ENCODE results near the gene MLPH. TPM values are rescaled to one million over a fixed set of nuclear protein-coding genes. Genes with fewer than 3 reads are reported as not detected.

Gene MLPH
- total RNA-seq, 1 donor from 2014 or later: 6.5 TPM

GRCh38 chr2:237603049-237603717, 116.1 kb downstream of the MLPH start:
- no peak for DNase-seq

DNA sequence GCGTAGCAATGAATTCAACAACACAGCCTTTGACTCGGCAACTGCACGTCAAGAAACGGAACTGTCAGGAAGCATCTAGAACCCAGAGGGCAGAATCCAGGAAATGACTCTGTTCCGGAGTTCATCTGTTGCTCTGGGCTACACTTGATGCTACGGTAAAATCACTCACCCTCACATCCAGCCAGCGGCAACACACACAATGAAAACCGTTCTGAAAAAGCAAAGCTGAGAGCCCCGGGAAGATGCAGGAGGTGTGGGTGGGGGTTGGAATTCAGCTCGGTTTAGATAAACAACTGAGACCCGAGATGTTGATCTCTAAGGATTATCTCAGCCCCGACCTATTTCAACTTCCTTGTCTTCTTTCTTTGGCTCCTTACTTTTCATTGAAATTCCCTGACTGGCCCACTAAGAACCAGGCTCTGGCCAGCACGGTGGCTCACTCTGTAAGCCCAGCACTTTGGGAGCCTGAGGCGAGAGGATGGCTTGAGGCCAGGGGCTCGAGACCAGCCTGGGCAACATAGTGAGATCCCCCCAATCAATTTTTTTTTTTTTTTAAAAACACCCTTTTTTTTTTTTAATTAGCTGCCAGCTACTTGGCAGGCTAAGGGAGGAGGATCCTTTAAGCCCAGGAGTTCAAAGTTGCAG, 116.8 kb downstream of the MLPH start:
- DNase-seq: peak; percentile 74

DNA sequence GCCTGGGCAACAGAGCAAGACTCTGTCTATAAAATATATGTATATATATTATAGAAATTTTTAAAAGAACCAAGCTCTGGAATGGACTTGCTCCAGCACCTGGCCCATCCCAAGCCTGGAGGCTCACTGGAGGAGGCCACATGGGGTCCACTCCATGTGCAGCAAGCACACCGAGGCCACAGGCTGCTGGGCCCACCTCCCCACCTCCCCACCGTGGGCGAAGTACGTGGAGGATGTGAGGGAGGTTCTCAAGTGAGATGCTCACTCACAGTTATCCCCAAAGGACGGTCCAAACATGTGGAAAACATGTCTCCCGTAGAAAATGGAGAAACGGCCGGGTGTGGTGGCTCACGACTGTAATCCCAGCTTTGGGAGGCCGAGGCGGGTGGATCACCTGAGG, 117.3 kb downstream of the MLPH start:
- DNase-seq: no peak

Small RNA genes within 50 kb of the gene (small RNA-seq; reads per million reads assigned to genes)
- not detected for gene MIR6811 (ENCODE audit: low replicate concordance)
- gene RNU6-1140P (ENCODE audit: low replicate concordance): not detected

Other genes with a start within 250 kb of the MLPH start
- 637 TPM for gene COL6A3, start 73.1 kb upstream of the MLPH start, total RNA-seq
- gene PRLH, start 79.3 kb downstream of the MLPH start, total RNA-seq: not detected
- 0.59 TPM for gene RAB17, start 103.5 kb downstream of the MLPH start, total RNA-seq
- gene LRRFIP1, start 140.3 kb downstream of the MLPH start, total RNA-seq: 58.0 TPM

All from skin of body (tissue), 3 donors.